ENCODE data around the gene SFT2D1.

Gene SFT2D1

DNA sequence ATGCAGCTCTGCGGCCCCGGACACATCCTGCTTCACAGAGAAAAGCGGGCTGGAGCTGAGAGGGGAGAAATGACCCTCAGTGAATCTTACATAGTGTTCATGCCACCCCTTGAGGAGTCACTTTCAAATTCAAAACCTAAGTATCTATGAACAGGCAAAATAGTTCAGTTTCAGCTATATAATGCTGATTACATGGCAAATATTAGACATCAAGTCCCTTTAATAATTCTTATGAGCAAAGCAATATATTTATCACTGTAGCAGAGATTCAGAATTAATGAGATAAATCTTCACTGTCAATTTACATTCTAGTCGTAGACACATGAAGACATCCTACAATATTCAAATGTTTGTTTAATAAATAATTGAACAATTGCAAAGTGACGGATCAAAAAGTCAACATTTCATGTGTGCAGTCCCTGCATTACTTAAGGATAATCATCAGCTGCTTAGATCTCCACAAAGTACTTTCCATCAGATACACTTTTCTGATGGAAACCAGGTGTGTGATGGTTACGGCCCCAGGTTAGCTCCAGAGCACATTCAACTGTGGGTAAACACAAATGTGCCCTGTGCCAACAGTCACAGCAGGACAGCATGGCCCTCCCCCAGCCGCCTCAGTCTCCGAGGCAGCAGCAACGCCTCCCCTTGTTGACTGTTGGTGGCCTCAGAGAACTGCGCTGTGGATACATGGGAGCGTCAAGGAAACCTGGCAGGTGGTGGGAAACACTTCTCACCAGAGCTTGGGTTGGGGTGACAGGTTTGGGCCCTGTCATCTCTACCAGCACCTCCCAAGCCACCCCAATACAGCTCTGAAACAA is 33.4 kb downstream of the SFT2D1 start:
- Histone ChIP-seq H3K9ac (ENCODE audit: insufficient read length, low read depth) (peak overlapping the region; percentile 64), H3K27me3 (ENCODE audit: insufficient read depth, insufficient read length) (peaks cover 51% of the 10 kb centered on the region), H3K4me3 (ENCODE audit: insufficient read length, low read depth) (peak overlapping the region; percentile 49), H3K9me3 (ENCODE audit: insufficient read depth, low read length) (no peaks in the 10 kb centered on the region), H3K36me3 (ENCODE audit: insufficient read depth, insufficient read length, low read length) (no peaks in the 10 kb centered on the region), H3K4me1 (ENCODE audit: insufficient read depth, insufficient read length) (peaks cover 6% of the 10 kb centered on the region)
- TF ChIP-seq SUZ12 (IDR thresholded peaks at IDR 0.05; ENCODE audit: extremely low read depth, insufficient read depth, insufficient read length) (no peak), YY1 (IDR thresholded peaks at IDR 0.05; ENCODE audit: insufficient read depth, insufficient read length) (no peak), ZNF274 (IDR thresholded peaks at IDR 0.05; ENCODE audit: low read depth, low read length) (no peak)
- DNase-seq (ENCODE audit: low read depth, low spot score) = no peak

DNA sequence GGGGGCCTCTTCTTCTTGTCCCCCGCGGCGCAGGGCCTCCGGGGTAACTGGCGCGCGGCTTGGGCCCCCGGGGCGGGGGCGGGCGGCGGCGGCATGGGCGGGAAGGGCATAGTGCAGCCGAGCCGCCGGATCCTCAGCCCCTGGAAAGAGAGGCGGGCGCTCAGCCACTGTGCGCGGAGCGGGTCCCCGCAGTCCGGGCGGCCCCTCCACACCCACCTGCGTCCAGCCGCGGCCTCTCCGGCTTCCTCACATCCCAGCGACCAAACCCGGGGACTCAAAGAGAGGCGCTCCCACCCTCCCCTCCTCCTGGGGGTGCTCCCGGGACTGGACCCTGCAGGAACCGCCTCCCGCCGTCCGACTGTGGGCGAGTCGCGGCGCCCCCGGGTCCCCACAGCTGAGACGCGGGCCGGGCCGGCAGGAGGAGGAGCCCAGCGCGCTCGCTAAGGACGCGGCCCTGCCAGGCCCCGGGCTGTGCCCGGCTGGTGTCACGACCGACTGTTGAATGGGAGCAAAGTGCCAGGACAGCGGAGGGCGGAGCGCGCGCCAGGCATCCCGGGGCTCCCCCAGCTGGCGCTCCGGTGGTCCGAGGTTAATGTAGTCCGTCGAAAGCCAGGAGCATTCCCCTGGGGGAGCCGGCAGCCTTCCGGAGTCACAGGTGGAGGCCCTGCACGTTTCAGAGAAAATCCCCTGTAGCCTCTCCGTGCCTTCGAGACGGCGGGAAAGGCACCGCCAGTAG is 34.1 kb downstream of the SFT2D1 start, which contains the start of gene PRR18:
Gene PRR18, minus strand, starts transcription at position 360 of the 736 bp plus-strand sequence. Its CDS starts 250 bp downstream, at position 110.
- Histone ChIP-seq H3K9ac (ENCODE audit: insufficient read length, low read depth) (peak within 1 kb of the TSS; percentile 64), H3K36me3 (ENCODE audit: insufficient read depth, insufficient read length, low read length) (no peaks in the 10 kb centered on the region), H3K9me3 (ENCODE audit: insufficient read depth, low read length) (no peaks in the 10 kb centered on the region), H3K27me3 (ENCODE audit: insufficient read depth, insufficient read length) (peaks cover 51% of the 10 kb centered on the region), H3K4me1 (ENCODE audit: insufficient read depth, insufficient read length) (peaks cover 6% of the 10 kb centered on the region), H3K4me3 (ENCODE audit: insufficient read length, low read depth) (peak within 1 kb of the TSS; percentile 49)
- no peak for TF ChIP-seq ZNF274 (IDR thresholded peaks at IDR 0.05; ENCODE audit: low read depth, low read length)
- no peak for TF ChIP-seq YY1 (IDR thresholded peaks at IDR 0.05; ENCODE audit: insufficient read depth, insufficient read length)
- no peak for TF ChIP-seq SUZ12 (IDR thresholded peaks at IDR 0.05; ENCODE audit: extremely low read depth, insufficient read depth, insufficient read length)
- DNase-seq (ENCODE audit: low read depth, low spot score) = no peak

DNA sequence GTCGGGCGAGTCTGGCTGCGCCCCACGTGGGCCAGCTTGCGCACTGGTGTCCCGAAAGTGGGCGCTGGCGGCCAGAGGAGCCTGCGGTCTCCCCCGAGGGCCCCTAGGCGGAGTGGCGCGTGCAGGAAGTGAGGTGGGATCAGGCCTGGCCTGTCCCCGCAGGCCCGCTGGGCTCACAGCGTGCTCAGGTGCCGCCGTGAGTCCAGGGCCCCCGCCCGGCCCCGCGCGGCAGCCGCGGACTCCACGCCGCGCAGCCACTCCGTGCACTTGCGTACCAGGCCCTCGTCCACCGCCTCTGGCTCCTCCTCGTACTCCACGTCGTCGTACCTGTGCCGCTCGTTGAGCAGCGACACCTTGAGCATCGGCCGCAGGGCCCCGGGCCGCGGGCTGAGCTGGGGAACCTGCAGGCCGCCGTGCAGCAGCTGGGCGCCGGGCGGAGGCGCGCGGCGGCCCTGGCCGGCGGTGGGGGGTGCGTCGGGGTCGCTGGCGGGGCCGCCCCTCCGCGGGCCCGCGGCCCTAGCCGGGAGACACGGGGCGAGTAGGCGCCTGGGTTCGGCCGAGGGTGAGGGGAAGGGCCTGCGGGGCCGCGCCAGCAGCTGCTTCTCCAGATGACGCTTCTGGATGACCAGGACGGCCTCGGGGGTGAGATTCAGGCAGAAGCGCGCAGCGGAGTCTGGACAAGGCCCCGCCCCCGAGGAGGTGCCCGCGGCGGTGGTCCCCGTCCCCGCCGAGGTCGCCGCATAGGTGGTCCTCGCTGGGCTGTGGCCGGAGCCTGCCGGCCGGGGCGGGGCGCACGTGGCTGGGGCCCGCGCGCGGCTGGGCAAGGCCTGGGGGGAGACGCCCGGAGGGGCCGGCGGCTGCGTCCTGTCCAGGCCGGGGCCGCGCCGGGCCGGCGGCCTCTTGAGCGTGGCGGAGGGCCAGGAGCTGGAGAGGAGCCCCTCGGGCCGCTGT is 35.0 kb downstream of the SFT2D1 start:
- H3K27me3 ChIP-seq (ENCODE audit: insufficient read depth, insufficient read length) = peaks cover 51% of the 10 kb centered on the region
- no peak for TF ChIP-seq YY1 (IDR thresholded peaks at IDR 0.05; ENCODE audit: insufficient read depth, insufficient read length)
- no peak for TF ChIP-seq ZNF274 (IDR thresholded peaks at IDR 0.05; ENCODE audit: low read depth, low read length)
- no peak for TF ChIP-seq SUZ12 (IDR thresholded peaks at IDR 0.05; ENCODE audit: extremely low read depth, insufficient read depth, insufficient read length)
- peaks cover 6% of the 10 kb centered on the region for H3K4me1 ChIP-seq (ENCODE audit: insufficient read depth, insufficient read length)
- peak overlapping the region; percentile 49 for H3K4me3 ChIP-seq (ENCODE audit: insufficient read length, low read depth)
- H3K9me3 ChIP-seq (ENCODE audit: insufficient read depth, low read length) = no peaks in the 10 kb centered on the region
- DNase-seq (ENCODE audit: low read depth, low spot score) = no peak
- peak overlapping the region; percentile 64 for H3K9ac ChIP-seq (ENCODE audit: insufficient read length, low read depth)
- H3K36me3 ChIP-seq (ENCODE audit: insufficient read depth, insufficient read length, low read length) = no peaks in the 10 kb centered on the region

DNA sequence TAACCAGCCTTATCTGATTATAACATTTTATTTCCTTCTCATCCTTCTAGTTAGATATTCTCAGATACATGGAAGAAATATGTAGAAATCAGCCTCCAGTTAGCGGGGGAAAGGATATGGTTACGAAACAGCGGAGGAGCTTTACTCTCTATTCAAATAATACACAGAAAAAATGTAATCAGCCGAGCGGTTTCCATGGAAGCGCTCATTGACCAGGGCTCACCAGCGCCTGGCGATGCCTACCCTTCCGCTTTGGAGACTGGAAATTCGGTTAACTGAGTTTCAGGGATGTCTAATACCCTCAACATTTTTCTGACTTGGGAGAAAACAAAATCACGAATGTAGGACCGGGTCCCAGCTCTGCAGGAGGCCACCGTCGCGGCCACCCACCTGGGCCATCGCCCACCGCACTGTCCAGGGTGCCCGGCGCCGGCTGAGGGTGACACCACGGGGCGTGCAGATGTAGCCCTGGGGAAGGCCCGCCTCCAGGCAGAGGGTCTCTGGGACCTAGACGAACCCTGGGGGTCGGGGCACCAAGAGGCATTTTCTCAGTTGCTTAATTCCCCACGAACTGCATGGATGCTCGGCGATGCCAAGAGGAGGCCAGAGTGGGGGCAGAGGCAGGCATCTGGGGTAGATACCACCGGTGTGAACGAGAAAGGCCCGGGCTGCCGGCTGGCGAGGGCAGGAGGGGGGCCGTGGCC is 35.8 kb downstream of the SFT2D1 start:
- Histone ChIP-seq H3K27me3 (ENCODE audit: insufficient read depth, insufficient read length) (peaks cover 51% of the 10 kb centered on the region), H3K4me3 (ENCODE audit: insufficient read length, low read depth) (peak overlapping the region; percentile 49), H3K4me1 (ENCODE audit: insufficient read depth, insufficient read length) (peaks cover 6% of the 10 kb centered on the region), H3K9me3 (ENCODE audit: insufficient read depth, low read length) (no peaks in the 10 kb centered on the region), H3K9ac (ENCODE audit: insufficient read length, low read depth) (no peak overlapping the region), H3K36me3 (ENCODE audit: insufficient read depth, insufficient read length, low read length) (no peaks in the 10 kb centered on the region)
- TF ChIP-seq SUZ12 (IDR thresholded peaks at IDR 0.05; ENCODE audit: extremely low read depth, insufficient read depth, insufficient read length) (no peak), ZNF274 (IDR thresholded peaks at IDR 0.05; ENCODE audit: low read depth, low read length) (no peak), YY1 (IDR thresholded peaks at IDR 0.05; ENCODE audit: insufficient read depth, insufficient read length) (no peak)
- no peak for DNase-seq (ENCODE audit: low read depth, low spot score)

DNA sequence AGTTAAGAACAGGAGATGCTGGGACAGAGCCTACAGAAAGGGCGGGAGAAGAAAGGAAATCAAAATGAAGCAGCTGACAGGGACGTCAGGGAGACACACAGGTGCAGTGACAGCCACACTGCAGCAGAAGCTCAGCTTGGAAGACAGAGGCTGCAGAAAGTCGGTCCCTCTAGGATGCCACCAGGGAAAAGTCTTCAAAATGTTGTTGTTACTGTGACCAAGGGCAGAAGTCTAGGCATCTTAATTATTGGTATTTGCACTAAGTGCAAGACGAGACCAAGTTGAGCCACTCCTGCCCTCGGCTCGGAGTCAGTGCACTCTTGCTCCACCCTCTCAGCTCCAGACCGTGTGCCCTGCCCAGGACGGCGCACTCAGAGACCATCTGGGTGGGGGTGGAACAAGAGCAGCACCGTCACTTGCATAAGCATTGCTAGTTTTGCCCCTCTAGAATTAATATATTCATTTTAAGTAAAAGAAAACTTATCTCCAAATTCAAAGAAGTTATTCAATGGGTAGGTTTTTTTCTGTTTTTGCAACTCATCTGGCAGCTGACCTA is 36.7 kb downstream of the SFT2D1 start:
- no peaks in the 10 kb centered on the region for H3K36me3 ChIP-seq (ENCODE audit: insufficient read depth, insufficient read length, low read length)
- no peak overlapping the region for H3K4me3 ChIP-seq (ENCODE audit: insufficient read length, low read depth)
- peaks cover 6% of the 10 kb centered on the region for H3K4me1 ChIP-seq (ENCODE audit: insufficient read depth, insufficient read length)
- no peaks in the 10 kb centered on the region for H3K9me3 ChIP-seq (ENCODE audit: insufficient read depth, low read length)
- no peak for DNase-seq (ENCODE audit: low read depth, low spot score)
- H3K27me3 ChIP-seq (ENCODE audit: insufficient read depth, insufficient read length) = peaks cover 51% of the 10 kb centered on the region
- TF ChIP-seq YY1 (IDR thresholded peaks at IDR 0.05; ENCODE audit: insufficient read depth, insufficient read length) (no peak), ZNF274 (IDR thresholded peaks at IDR 0.05; ENCODE audit: low read depth, low read length) (no peak), SUZ12 (IDR thresholded peaks at IDR 0.05; ENCODE audit: extremely low read depth, insufficient read depth, insufficient read length) (no peak)
- H3K9ac ChIP-seq (ENCODE audit: insufficient read length, low read depth) = no peak overlapping the region

DNA sequence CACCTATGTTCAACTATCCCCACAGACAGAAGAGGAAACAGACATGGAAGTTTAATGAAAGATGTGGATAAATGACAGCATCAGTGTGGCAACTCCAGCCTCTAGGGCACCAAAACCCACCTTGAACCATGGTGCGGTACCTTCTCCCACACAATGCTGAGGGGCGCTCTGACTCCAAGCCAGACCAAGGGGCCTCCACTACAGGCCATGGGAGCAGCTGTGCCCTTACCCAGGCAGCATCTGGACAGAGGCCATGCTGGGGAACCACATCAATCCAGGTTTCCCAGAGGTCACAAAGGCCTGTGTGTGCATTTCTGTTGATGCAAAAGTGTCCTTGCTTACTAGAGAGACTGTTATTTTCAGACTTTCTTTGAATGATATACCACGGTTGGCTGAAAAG is 38.2 kb downstream of the SFT2D1 start:
- TF ChIP-seq YY1 (IDR thresholded peaks at IDR 0.05; ENCODE audit: insufficient read depth, insufficient read length) = no peak
- TF ChIP-seq ZNF274 (IDR thresholded peaks at IDR 0.05; ENCODE audit: low read depth, low read length) = no peak
- no peak for TF ChIP-seq SUZ12 (IDR thresholded peaks at IDR 0.05; ENCODE audit: extremely low read depth, insufficient read depth, insufficient read length)
- Histone ChIP-seq H3K4me3 (ENCODE audit: insufficient read length, low read depth) (no peak overlapping the region), H3K36me3 (ENCODE audit: insufficient read depth, insufficient read length, low read length) (no peaks in the 10 kb centered on the region), H3K27me3 (ENCODE audit: insufficient read depth, insufficient read length) (peaks cover 37% of the 10 kb centered on the region), H3K4me1 (ENCODE audit: insufficient read depth, insufficient read length) (peaks cover 2% of the 10 kb centered on the region), H3K9ac (ENCODE audit: insufficient read length, low read depth) (no peak overlapping the region), H3K9me3 (ENCODE audit: insufficient read depth, low read length) (no peaks in the 10 kb centered on the region)
- DNase-seq (ENCODE audit: low read depth, low spot score) = no peak
